B cell (primary cell): ENCODE measurements around the gene TRIM46. TPM values are rescaled to one million over a fixed set of nuclear protein-coding genes. Genes with fewer than 3 reads are reported as not detected.
"Not testable (repeated sequence)": the region's sequence is repeated elsewhere in the genome, so short reads cannot be mapped to it uniquely, and the experiment has no call there.

Experiments
- ATAC-seq: fragments of 200-7000 bp; cut with Tn5 transposase; one replicate; pipeline ENCODE4 v1.10.0; 2021; ENCODE audit warnings: low read depth, mild to moderate bottlenecking, moderate number of reproducible peaks, moderate library complexity
- CTCF ChIA-PET: fragments of 350-600 bp; sonication (Branson Sonifier 250); formaldehyde crosslinking; loops from one replicate; lab custom pipeline; 2021; ENCODE audit warnings: antibody characterized with exemption, inconsistent platforms; lab: Charles Lee
- POLR2A ChIA-PET: fragments of 350-600 bp; sonication (Branson Sonifier 250); formaldehyde crosslinking; loops from one replicate; lab custom pipeline; 2021; ENCODE audit warnings: antibody characterized with exemption; lab: Charles Lee
- DNase-seq: peaks from one replicate; pipeline ENCODE4 v3.0.0; 2013
- H2AFZ ChIP-seq: 2 replicates; pipeline ENCODE4 v1.6.1; 2012; ENCODE audit warnings: mild to moderate bottlenecking, low read depth, low read length; ENCODE audit not compliant: insufficient read depth, poor library complexity, severe bottlenecking
- H3K27ac ChIP-seq, 2 donors: 1 replicate in 1 of 2; 2 replicates in 1 of 2; pipeline ENCODE4 v1.5.1; 2012 to 2013; ENCODE audit warnings: low read length in 2 of 2, mild to moderate bottlenecking in 2 of 2, moderate library complexity in 1 of 2
- H3K27me3 ChIP-seq, 4 experiments: fragments of 200-600 bp in 1 of 4; sonication (generic) in 1 of 4; replicated peaks in 1 of 4; 1 replicate in 2 of 4; 2 replicates in 2 of 4; pipeline versions ENCODE4 v1.6.1 to v1.7.0; 2013 to 2016; ENCODE audit warnings: low read length in 3 of 4, mild to moderate bottlenecking in 2 of 4, mixed read lengths in 1 of 4, moderate library complexity in 1 of 4; ENCODE audit not compliant: insufficient read depth in 4 of 4, control insufficient read depth in 3 of 4; ENCODE audit errors: control extremely low read depth in 1 of 4
- H3K36me3 ChIP-seq, 2 experiments: replicated peaks in 1 of 2; 1 replicate in 1 of 2; 2 replicates in 1 of 2; pipeline versions ENCODE4 v1.6.1 to v1.7.1; 2013; ENCODE audit warnings: low read length in 1 of 2; ENCODE audit not compliant: insufficient read depth in 2 of 2, control insufficient read depth in 1 of 2; ENCODE audit errors: control extremely low read depth in 1 of 2, extremely low read depth in 1 of 2
- H3K4me1 ChIP-seq, 2 donors: fragments of 200-600 bp in 1 of 2; sonication (generic) in 1 of 2; 1 replicate in 1 of 2; 2 replicates in 1 of 2; pipeline versions ENCODE4 v1.5.1 to v1.6.1; 2013 to 2017; ENCODE audit warnings: low read length in 2 of 2; ENCODE audit not compliant: control insufficient read depth in 2 of 2, insufficient read depth in 2 of 2
- H3K4me2 ChIP-seq: replicated peaks from 2 replicates; pipeline ENCODE3; 2012; ENCODE audit warnings: mild to moderate bottlenecking, low read depth, low read length; ENCODE audit not compliant: poor library complexity, severe bottlenecking
- H3K4me3 ChIP-seq, 5 experiments: fragments of 200-600 bp in 1 of 5; sonication (generic) in 1 of 5; 1 replicate in 3 of 5; 2 replicates in 2 of 5; pipeline versions ENCODE4 v1.5.1 to v1.7.0; 2011 to 2016; ENCODE audit warnings: low read length in 4 of 5, mild to moderate bottlenecking in 4 of 5, low read depth in 2 of 5, control low read depth in 1 of 5, moderate library complexity in 1 of 5; ENCODE audit not compliant: insufficient read depth in 1 of 5; ENCODE audit errors: control extremely low read depth in 1 of 5, extremely low read depth in 1 of 5
- H3K79me2 ChIP-seq: fragments of 200-600 bp; sonication (generic); one replicate; pipeline ENCODE4 v1.6.0; 2016; ENCODE audit warnings: low read length; ENCODE audit not compliant: control insufficient read depth, insufficient read depth
- H3K9ac ChIP-seq: fragments of 200-600 bp; sonication (generic); 2 replicates; pipeline ENCODE4 v1.6.1; 2017; ENCODE audit warnings: mild to moderate bottlenecking, low read length, moderate library complexity
- H3K9me3 ChIP-seq, 3 donors: one replicate each; pipeline versions ENCODE4 v1.6.1 to v1.7.1; 2013; ENCODE audit warnings: low read length in 2 of 3; ENCODE audit not compliant: control insufficient read depth in 2 of 3, insufficient read depth in 1 of 3; ENCODE audit errors: control extremely low read depth in 1 of 3
- H4K20me1 ChIP-seq: 2 replicates; pipeline ENCODE4 v1.6.0; 2012; ENCODE audit warnings: mild to moderate bottlenecking, low read length; ENCODE audit not compliant: insufficient read depth, control insufficient read depth, poor library complexity, severe bottlenecking
- H3K27ac Mint-ChIP-seq: one replicate; pipeline ENCODE4 v1.8.0; 2021; ENCODE audit warnings: mixed read lengths
- H3K27me3 Mint-ChIP-seq: one replicate; pipeline ENCODE4 v1.8.0; 2021; ENCODE audit warnings: mixed read lengths
- H3K4me1 Mint-ChIP-seq: one replicate; pipeline ENCODE4 v1.8.0; 2021; ENCODE audit warnings: mixed read lengths
- H3K4me3 Mint-ChIP-seq: one replicate; pipeline ENCODE4 v1.8.0; 2021; ENCODE audit warnings: mixed read lengths
- H3K9me3 Mint-ChIP-seq: one replicate; pipeline ENCODE4 v1.8.0; 2022; ENCODE audit warnings: mixed read lengths; ENCODE audit not compliant: insufficient read depth
- EZH2 ChIP-seq: IDR thresholded peaks from 2 replicates; pipeline ENCODE4 v1.6.1; 2012; ENCODE audit warnings: borderline replicate concordance, low read depth, mild to moderate bottlenecking, moderate library complexity, low read length; ENCODE audit not compliant: insufficient read depth, poor library complexity, severe bottlenecking
- WGBS: methylation state at CpG from one replicate; pipeline ENCODE4 v1.1.5; 2013; ENCODE audit warnings: missing lambda C conversion rate; ENCODE audit not compliant: insufficient coverage; 5-methylcytosine and 5-hydroxymethylcytosine counted together
- intact Hi-C: fragments of 100-400 bp; cut with micrococcal nuclease; formaldehyde crosslinking; loops from one replicate; pipeline ENCODE4 v1.10.0; 2022
- polyA plus RNA-seq: library from polyadenylated mRNA; depleted of rRNA; stranded (reverse); fragments of >200 nt; gene quantifications from 2 replicates; pipeline ENCODE4 v1.2.3, GENCODE V29; 2012
- total RNA-seq, 2 donors: library from RNA; stranded (reverse); fragments of 120-200 nt in 1 of 2; gene quantifications; 1 replicate in 1 of 2; 2 replicates in 1 of 2; pipeline versions ENCODE4 v1.2.3 to v1.2.4, GENCODE V29; 2013 to 2022
- TF ChIP-seq, protein P1 (sequence below): fragments of 200-600 bp; IDR thresholded peaks from one replicate; pipeline ENCODE4 v1.8.0; 2022; ENCODE audit warnings: antibody characterized with exemption, mild to moderate bottlenecking

The TRIM46 gene
- total and polyA plus RNA-seq, 2 donors (not counting 1 experiment from before 2014, with no cell fraction given): 2.6 to 3.4 TPM

- Histone ChIP-seq H3K36me3 (no peaks in the 10 kb centered on the region), H2AFZ (peak overlapping the region; percentile 83), H4K20me1 (no peaks in the 10 kb centered on the region), H3K9me3 (peaks cover 0 to 5% (median 0%) of the 10 kb centered on the region in 3 donors), H3K4me2 (peak overlapping the region; percentile 98), H3K9ac (peak overlapping the region; percentile 67), H3K79me2 (no peaks in the 10 kb centered on the region), H3K27ac (no peak overlapping the region), H3K27me3 (peaks cover 0 to 19% (median 1%) of the 10 kb centered on the region in 4 experiments), H3K4me1 (peaks cover 15 to 23% of the 10 kb centered on the region in 2 donors), H3K4me3 (peak overlapping the region; percentile 44 to 74 (median 50))
- H3K4me1 Mint-ChIP-seq: peaks cover 30% of the 10 kb centered on the region
- peak; percentile 72 for ATAC-seq
- no peaks in the 10 kb centered on the region for H3K27me3 Mint-ChIP-seq
- peak overlapping the region; percentile 91 for H3K4me3 Mint-ChIP-seq
- peak; percentile 82 for DNase-seq
- ChIA-PET POLR2A (interaction anchor here (1.2 to 2.3 kb wide), 7 partner anchors 8 to 58 kb away, joined by 5 to 15 read pairs (median 8); partner anchors contain the start of genes KRTCAP2 and SLC50A1), CTCF (interaction anchor here (0.6 to 7.7 kb wide), 26 partner anchors 9 to 399 kb away, joined by 3 to 196 read pairs (median 4); partner anchors contain the start of genes ASH1L, EFNA4, KRTCAP2 and MTX1)
- intact Hi-C loops: loop anchor here (2.0 to 5.0 kb wide), 3 partner anchors 15 to 34 kb away; partner anchors contain the start of gene MTX1
- H3K9me3 Mint-ChIP-seq: no peaks in the 10 kb centered on the region
- H3K27ac Mint-ChIP-seq: peak overlapping the region; percentile 89
- TF ChIP-seq, protein P1, sequence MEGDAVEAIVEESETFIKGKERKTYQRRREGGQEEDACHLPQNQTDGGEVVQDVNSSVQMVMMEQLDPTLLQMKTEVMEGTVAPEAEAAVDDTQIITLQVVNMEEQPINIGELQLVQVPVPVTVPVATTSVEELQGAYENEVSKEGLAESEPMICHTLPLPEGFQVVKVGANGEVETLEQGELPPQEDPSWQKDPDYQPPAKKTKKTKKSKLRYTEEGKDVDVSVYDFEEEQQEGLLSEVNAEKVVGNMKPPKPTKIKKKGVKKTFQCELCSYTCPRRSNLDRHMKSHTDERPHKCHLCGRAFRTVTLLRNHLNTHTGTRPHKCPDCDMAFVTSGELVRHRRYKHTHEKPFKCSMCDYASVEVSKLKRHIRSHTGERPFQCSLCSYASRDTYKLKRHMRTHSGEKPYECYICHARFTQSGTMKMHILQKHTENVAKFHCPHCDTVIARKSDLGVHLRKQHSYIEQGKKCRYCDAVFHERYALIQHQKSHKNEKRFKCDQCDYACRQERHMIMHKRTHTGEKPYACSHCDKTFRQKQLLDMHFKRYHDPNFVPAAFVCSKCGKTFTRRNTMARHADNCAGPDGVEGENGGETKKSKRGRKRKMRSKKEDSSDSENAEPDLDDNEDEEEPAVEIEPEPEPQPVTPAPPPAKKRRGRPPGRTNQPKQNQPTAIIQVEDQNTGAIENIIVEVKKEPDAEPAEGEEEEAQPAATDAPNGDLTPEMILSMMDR: peak; percentile 94
- no peak for TF ChIP-seq EZH2
- under 1% methylated on average over 28 of the region's 38 CpGs for WGBS
Observed at GRCh38 chr1:155193275-155193990, 19.8 kb downstream of the TRIM46 start.

DNA sequence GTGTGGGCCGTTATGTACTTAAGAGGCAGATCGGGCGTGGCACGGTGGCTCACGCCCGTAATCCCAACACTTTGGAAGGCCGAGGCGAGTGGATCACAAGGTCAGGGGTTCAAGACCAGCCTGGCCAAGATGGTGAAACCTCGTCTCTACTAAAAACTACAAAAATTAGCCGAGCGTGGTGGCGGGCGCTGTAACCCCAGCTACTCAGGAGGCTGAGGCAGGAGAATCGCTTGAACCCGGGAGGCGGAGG lies 20.3 kb downstream of the TRIM46 start:
- peaks cover 15 to 23% of the 10 kb centered on the region in 2 donors for H3K4me1 ChIP-seq
- DNase-seq, H3K27ac ChIP-seq, ATAC-seq, H4K20me1 ChIP-seq, H3K79me2 ChIP-seq, H3K27me3 Mint-ChIP-seq, H3K9me3 Mint-ChIP-seq, H3K9me3 ChIP-seq, H3K36me3 ChIP-seq: not testable (repeated sequence)
- H3K27me3 ChIP-seq: peaks cover 0 to 19% (median 1%) of the 10 kb centered on the region in 4 experiments
- peak overlapping the region; percentile 98 for H3K4me2 ChIP-seq
- CTCF ChIA-PET: interaction anchor here (0.6 to 7.7 kb wide), 23 partner anchors 8 to 398 kb away, joined by 3 to 196 read pairs (median 5); partner anchors contain the start of genes ASH1L, EFNA4, KRTCAP2 and MTX1
- POLR2A ChIA-PET: interaction anchor here (1.2 to 2.3 kb wide), 7 partner anchors 9 to 58 kb away, joined by 5 to 15 read pairs (median 8); partner anchors contain the start of genes KRTCAP2 and SLC50A1
- H3K9ac ChIP-seq: peak overlapping the region; percentile 67
- peaks cover 30% of the 10 kb centered on the region for H3K4me1 Mint-ChIP-seq
- H2AFZ ChIP-seq: peak overlapping the region; percentile 83
- peak overlapping the region; percentile 89 for H3K27ac Mint-ChIP-seq
- intact Hi-C loops: loop anchor here (2.0 to 5.0 kb wide), 3 partner anchors 15 to 33 kb away; partner anchors contain the start of gene MTX1
- 3% methylated on average over 16 of the region's 16 CpGs for WGBS
- peak overlapping the region; percentile 91 for H3K4me3 Mint-ChIP-seq
- H3K4me3 ChIP-seq: peak overlapping the region; percentile 44 to 74 (median 50)
